Neural cell (in vitro differentiated cells): ENCODE data around the gene PEF1. TPM values are rescaled to one million over a fixed set of nuclear protein-coding genes. Genes with fewer than 3 reads are reported as not detected.
"Not testable (repeated sequence)": the region's sequence is repeated elsewhere in the genome, so short reads cannot be mapped to it uniquely, and the experiment has no call there.

Source experiments
- H2AFZ ChIP-seq: fragments of 200-600, 300-800 bp; sonication (generic), shearing (Covaris generic); 2 replicates; pipeline ENCODE4 v1.6.0; 2014; ENCODE audit warnings: low read depth, mild to moderate bottlenecking, antibody characterized with exemption, low read length, moderate library complexity
- H3F3A ChIP-seq: fragments of 200-600 bp; shearing (Covaris generic); 2 replicates; pipeline ENCODE4 v1.6.1; 2016; ENCODE audit warnings: mild to moderate bottlenecking, moderate library complexity, mixed read lengths, antibody characterized with exemption, low read length; ENCODE audit not compliant: insufficient read depth, poor library complexity, severe bottlenecking
- H3K27ac ChIP-seq: fragments of 200-600, 300-800 bp; sonication (generic), shearing (Covaris generic); 2 replicates; pipeline ENCODE4 v1.5.1; 2014; ENCODE audit warnings: mild to moderate bottlenecking, low read length, moderate library complexity
- H3K27me3 ChIP-seq: fragments of 300-800, 200-600 bp; sonication (generic), shearing (Covaris generic); 2 replicates; pipeline ENCODE4 v1.6.0; 2014; ENCODE audit warnings: mild to moderate bottlenecking, low read depth, low read length, moderate library complexity; ENCODE audit not compliant: insufficient read depth
- H3K36me3 ChIP-seq: fragments of 300-800, 200-600 bp; sonication (generic), shearing (Covaris generic); 2 replicates; pipeline ENCODE4 v1.5.1; 2014; ENCODE audit warnings: mild to moderate bottlenecking, antibody characterized with exemption, low read length, moderate library complexity; ENCODE audit not compliant: insufficient read depth
- H3K4me2 ChIP-seq: fragments of 300-800, 200-600 bp; sonication (generic), shearing (Covaris generic); 2 replicates; pipeline ENCODE4 v1.6.0; 2014; ENCODE audit warnings: mild to moderate bottlenecking, low read length
- H3K4me3 ChIP-seq: fragments of 300-800, 200-600 bp; sonication (generic), shearing (Covaris generic); 2 replicates; pipeline ENCODE4 v1.5.1; 2014; ENCODE audit warnings: mild to moderate bottlenecking, low read length, moderate library complexity
- H3K79me2 ChIP-seq: fragments of 200-600 bp; shearing (Covaris generic); replicated peaks from 2 replicates; pipeline ENCODE4 v1.6.0; 2014; ENCODE audit warnings: mild to moderate bottlenecking, low read length, moderate library complexity; ENCODE audit not compliant: insufficient read depth
- H3K9ac ChIP-seq: fragments of 300-800, 200-600 bp; sonication (generic), shearing (Covaris generic); 2 replicates; pipeline ENCODE4 v1.6.1; 2016; ENCODE audit warnings: mild to moderate bottlenecking, low read length, mixed read lengths
- H3K9me2 ChIP-seq: fragments of 200-600 bp; shearing (Covaris generic); 2 replicates; pipeline ENCODE4 v1.6.1; 2016; ENCODE audit warnings: mild to moderate bottlenecking, low read length, mixed read lengths; ENCODE audit not compliant: insufficient read depth
- H3K9me3 ChIP-seq: fragments of 200-600, 300-800 bp; sonication (generic), shearing (Covaris generic); 2 replicates; pipeline ENCODE4 v1.6.1; 2016; ENCODE audit warnings: mild to moderate bottlenecking, mixed run types, low read length, moderate library complexity, mixed read lengths
- H4K20me1 ChIP-seq: fragments of 200-600 bp; shearing (Covaris generic); 2 replicates; pipeline ENCODE4 v1.6.1; 2016; ENCODE audit warnings: mild to moderate bottlenecking, mixed run types; ENCODE audit not compliant: insufficient read depth
- EP300 ChIP-seq: fragments of 450-650 bp; conservative IDR thresholded peaks from 2 replicates; pipeline ENCODE4 v1.6.1; 2014; ENCODE audit warnings: antibody characterized with exemption, mild to moderate bottlenecking, moderate library complexity; ENCODE audit not compliant: poor library complexity, severe bottlenecking
- POLR2AphosphoS5 ChIP-seq: IDR thresholded peaks from 2 replicates; pipeline ENCODE4 v1.6.1; 2012
- RAD21 ChIP-seq: fragments of 450-650 bp; conservative IDR thresholded peaks from 2 replicates; pipeline ENCODE4 v1.6.1; 2014; ENCODE audit warnings: antibody characterized with exemption, mild to moderate bottlenecking, moderate library complexity
- REST ChIP-seq: IDR thresholded peaks from 2 replicates; pipeline ENCODE4 v1.6.1; 2012; ENCODE audit warnings: borderline replicate concordance
- SMC3 ChIP-seq: fragments of 450-650 bp; conservative IDR thresholded peaks from 2 replicates; pipeline ENCODE4 v1.6.1; 2014; ENCODE audit warnings: antibody characterized with exemption, mild to moderate bottlenecking, moderate library complexity; ENCODE audit not compliant: poor library complexity
- TAF1 ChIP-seq: IDR thresholded peaks from 2 replicates; pipeline ENCODE4 v1.6.1; 2012; ENCODE audit warnings: low read depth
- polyA plus RNA-seq: library from polyadenylated mRNA; depleted of rRNA; stranded (reverse); fragments of >200 nt; gene quantifications from 2 replicates; pipeline ENCODE4 v1.2.3, GENCODE V29; 2014
- TF ChIP-seq, protein P1 (sequence below): fragments of 450-650 bp; IDR thresholded peaks from 2 replicates; pipeline ENCODE4 v1.5.1; 2014; ENCODE audit warnings: antibody characterized with exemption, mild to moderate bottlenecking, moderate library complexity; ENCODE audit not compliant: poor library complexity, severe bottlenecking

Gene PEF1
- polyA plus RNA-seq, 1 donor from 2014 or later, result 48.2 TPM

DNA sequence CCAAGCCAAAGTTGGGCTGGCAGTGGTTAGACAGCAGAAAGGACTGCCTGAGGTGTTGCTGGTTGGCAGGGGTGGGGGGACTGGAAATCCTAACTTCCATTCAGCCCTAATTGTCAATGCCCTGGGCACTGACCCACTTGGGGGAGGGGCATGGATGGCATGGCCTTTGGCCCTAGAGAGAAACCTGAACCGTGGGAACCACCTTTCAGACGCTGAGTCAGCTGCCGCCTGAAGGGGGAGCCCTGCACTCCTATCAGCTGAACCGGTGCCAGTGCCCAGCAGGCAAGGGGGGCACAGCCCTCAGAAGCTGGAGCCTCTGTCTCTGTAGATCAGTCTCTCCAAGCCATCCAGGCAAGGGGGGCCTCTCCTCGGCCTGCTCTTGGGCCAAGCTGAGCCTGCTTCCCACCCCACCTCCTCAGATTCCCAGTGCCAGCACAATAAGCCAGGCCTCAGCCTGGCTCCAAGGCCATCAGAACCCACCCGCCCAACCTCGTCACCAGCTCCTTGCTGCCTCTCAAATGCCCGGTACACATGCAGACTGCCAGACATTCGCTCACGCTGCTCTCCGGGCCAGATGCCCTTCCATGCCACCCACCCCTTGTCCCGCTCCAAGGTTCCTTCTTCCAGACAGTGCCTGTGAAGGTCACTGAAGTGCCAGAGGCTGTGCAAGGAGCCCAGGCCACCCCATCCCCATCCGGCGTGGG, 56.8 kb downstream of the PEF1 start:
- no peak overlapping the region for H3K4me3 ChIP-seq
- no peaks in the 10 kb centered on the region for H3F3A ChIP-seq
- no peaks in the 10 kb centered on the region for H3K79me2 ChIP-seq
- H3K27ac ChIP-seq, result no peak overlapping the region
- no peaks in the 10 kb centered on the region for H3K9me2 ChIP-seq
- H3K36me3 ChIP-seq, result no peaks in the 10 kb centered on the region
- no peaks in the 10 kb centered on the region for H3K9me3 ChIP-seq
- no peak overlapping the region for H3K9ac ChIP-seq
- no peak for TF ChIP-seq EP300
- TF ChIP-seq, protein P1, sequence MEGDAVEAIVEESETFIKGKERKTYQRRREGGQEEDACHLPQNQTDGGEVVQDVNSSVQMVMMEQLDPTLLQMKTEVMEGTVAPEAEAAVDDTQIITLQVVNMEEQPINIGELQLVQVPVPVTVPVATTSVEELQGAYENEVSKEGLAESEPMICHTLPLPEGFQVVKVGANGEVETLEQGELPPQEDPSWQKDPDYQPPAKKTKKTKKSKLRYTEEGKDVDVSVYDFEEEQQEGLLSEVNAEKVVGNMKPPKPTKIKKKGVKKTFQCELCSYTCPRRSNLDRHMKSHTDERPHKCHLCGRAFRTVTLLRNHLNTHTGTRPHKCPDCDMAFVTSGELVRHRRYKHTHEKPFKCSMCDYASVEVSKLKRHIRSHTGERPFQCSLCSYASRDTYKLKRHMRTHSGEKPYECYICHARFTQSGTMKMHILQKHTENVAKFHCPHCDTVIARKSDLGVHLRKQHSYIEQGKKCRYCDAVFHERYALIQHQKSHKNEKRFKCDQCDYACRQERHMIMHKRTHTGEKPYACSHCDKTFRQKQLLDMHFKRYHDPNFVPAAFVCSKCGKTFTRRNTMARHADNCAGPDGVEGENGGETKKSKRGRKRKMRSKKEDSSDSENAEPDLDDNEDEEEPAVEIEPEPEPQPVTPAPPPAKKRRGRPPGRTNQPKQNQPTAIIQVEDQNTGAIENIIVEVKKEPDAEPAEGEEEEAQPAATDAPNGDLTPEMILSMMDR, result peak; percentile 24
- no peak overlapping the region for H2AFZ ChIP-seq
- no peaks in the 10 kb centered on the region for H4K20me1 ChIP-seq
- H3K4me2 ChIP-seq, result no peak overlapping the region
- H3K27me3 ChIP-seq, result no peaks in the 10 kb centered on the region

GRCh38 chr1:31587328-31587699, 57.4 kb downstream of the PEF1 start:
- H3K9ac ChIP-seq, H3K9me2 ChIP-seq, H2AFZ ChIP-seq, H3K27ac ChIP-seq, H3F3A ChIP-seq, H3K4me2 ChIP-seq, H3K4me3 ChIP-seq, H4K20me1 ChIP-seq, H3K27me3 ChIP-seq, H3K79me2 ChIP-seq, H3K9me3 ChIP-seq, H3K36me3 ChIP-seq: not testable (repeated sequence)

- no peak overlapping the region for H3K27ac ChIP-seq
- no peak overlapping the region for H3K4me3 ChIP-seq
- H3K36me3 ChIP-seq, result no peaks in the 10 kb centered on the region
- H3K9ac ChIP-seq, result no peak overlapping the region
- H3K9me2 ChIP-seq, result no peaks in the 10 kb centered on the region
- no peaks in the 10 kb centered on the region for H3K9me3 ChIP-seq
- H3F3A ChIP-seq, result no peaks in the 10 kb centered on the region
- H3K4me2 ChIP-seq, result no peak overlapping the region
- no peaks in the 10 kb centered on the region for H3K79me2 ChIP-seq
- H4K20me1 ChIP-seq, result no peaks in the 10 kb centered on the region
- TF ChIP-seq TAF1 (no peak), SMC3 (no peak), EP300 (no peak), REST (no peak), RAD21 (no peak), POLR2AphosphoS5 (no peak)
- no peak overlapping the region for H2AFZ ChIP-seq
- H3K27me3 ChIP-seq, result no peaks in the 10 kb centered on the region
Observed at GRCh38 chr1:31586376-31587327, 58.0 kb downstream of the PEF1 start.
